K562 (cell line): ENCODE results near the gene BCAR3. TPM values are rescaled to one million over a fixed set of nuclear protein-coding genes. Genes with fewer than 3 reads are reported as not detected.

Experiments used
- ATAC-seq: fragments of 200-7000 bp; cut with Tn5 transposase; 3 replicates; pipeline ENCODE4 v1.9.1; 2020; ENCODE audit warnings: moderate library complexity
- BruUV-seq: library from RNA; stranded (reverse); fragments of 400-500 nt; replicated peaks from 2 replicates; lab custom pipeline; 2021; lab: Mats Ljungman, UMichigan
- CTCF ChIA-PET: fragments of 300-600 bp; formaldehyde crosslinking; extraction: SDS; loops from one replicate; lab custom pipeline; 2021; ENCODE audit warnings: low intra/inter-chr PET ratio; lab: Yijun Ruan, JAX
- POLR2A ChIA-PET: fragments of 300-600, 350-650 bp; sonication (Branson Sonifier 250); formaldehyde crosslinking; extraction: SDS; loops from one replicate; lab custom pipeline; 2021; ENCODE audit warnings: antibody characterized with exemption, inconsistent platforms; lab: Yijun Ruan, JAX
- DNase-seq, 4 experiments: peaks; one replicate each; pipeline versions ENCODE4 v3.0.0 to v3.0.0-alpha.2; 2011 to 2018; ENCODE audit warnings: low spot score in 3 of 4, mixed read lengths in 3 of 4; ENCODE audit errors: extremely low read depth in 1 of 4
- FAIRE-seq: peaks from 2 replicates; lab custom pipeline; 2011; peaks lifted over from hg19 to GRCh38; lab: Jason Lieb, UNC
- H2AFZ ChIP-seq: 2 replicates; pipeline ENCODE4 v1.6.0; 2011; ENCODE audit warnings: low read depth, low read length, control low read depth, inconsistent platforms
- H3K27ac ChIP-seq: fragments of 200-600 bp; 3 replicates; pipeline ENCODE4 v1.8.0; 2011; ENCODE audit warnings: low read depth, mild to moderate bottlenecking, control low read depth, inconsistent platforms, low read length, moderate library complexity, mixed read lengths; ENCODE audit errors: extremely low read depth
- H3K27me3 ChIP-seq, 2 experiments: fragments of 300-600 bp in 1 of 2; 2 replicates in 1 of 2; 3 replicates in 1 of 2; pipeline versions ENCODE4 v1.6.0 to v1.8.0; 2011; ENCODE audit warnings: inconsistent platforms in 2 of 2, low read length in 2 of 2, mild to moderate bottlenecking in 1 of 2, mixed read lengths in 1 of 2, moderate library complexity in 1 of 2; ENCODE audit not compliant: control insufficient read depth in 2 of 2, insufficient read depth in 2 of 2
- H3K36me3 ChIP-seq: fragments of 300-600 bp; 3 replicates; pipeline ENCODE4 v1.8.0; 2011; ENCODE audit warnings: mild to moderate bottlenecking, low read length, inconsistent platforms; ENCODE audit not compliant: control insufficient read depth, insufficient read depth
- H3K4me1 ChIP-seq, 2 experiments: fragments of 200-600 bp in 1 of 2; replicated peaks in 1 of 2; 2 replicates in 1 of 2; 3 replicates in 1 of 2; pipeline versions ENCODE4 v1.5.1 to v1.8.0; 2011; ENCODE audit warnings: inconsistent platforms in 2 of 2, low read length in 2 of 2, mild to moderate bottlenecking in 1 of 2, mixed read lengths in 1 of 2, moderate library complexity in 1 of 2; ENCODE audit not compliant: control insufficient read depth in 2 of 2, insufficient read depth in 2 of 2
- H3K4me2 ChIP-seq: 2 replicates; pipeline ENCODE4 v1.6.1; 2011; ENCODE audit warnings: low read length, control low read depth, inconsistent platforms, mixed read lengths; ENCODE audit not compliant: insufficient read depth
- H3K4me3 ChIP-seq: fragments of 200-600 bp; sonication (generic), shearing (Covaris generic); 2 replicates; pipeline ENCODE4 v1.5.1; 2016; ENCODE audit warnings: control low read depth, inconsistent platforms
- H3K79me2 ChIP-seq: fragments of 200-600 bp; 3 replicates; pipeline ENCODE4 v1.8.0; 2011; ENCODE audit warnings: low read length, inconsistent platforms; ENCODE audit not compliant: control insufficient read depth, insufficient read depth
- H3K9ac ChIP-seq, 2 experiments: 2 replicates each; pipeline versions ENCODE4 v1.6.0 to v1.6.1; 2011; ENCODE audit warnings: low read depth in 2 of 2, low read length in 2 of 2, control low read depth in 1 of 2, inconsistent platforms in 1 of 2, mild to moderate bottlenecking in 1 of 2, mixed read lengths in 1 of 2; ENCODE audit not compliant: insufficient read depth in 1 of 2
- H3K9me1 ChIP-seq: one replicate; pipeline ENCODE4 v1.6.0; 2011; ENCODE audit warnings: inconsistent platforms, mild to moderate bottlenecking, low read length, moderate library complexity; ENCODE audit not compliant: control insufficient read depth, insufficient read depth
- H3K9me3 ChIP-seq: replicated peaks from 2 replicates; pipeline ENCODE4 v1.5.1; 2011; ENCODE audit warnings: low read depth, low read length, inconsistent platforms; ENCODE audit not compliant: control insufficient read depth, insufficient read depth
- H4K20me1 ChIP-seq: replicated peaks from 2 replicates; pipeline ENCODE4 v1.6.1; 2011; ENCODE audit warnings: low read length, inconsistent platforms, mixed read lengths; ENCODE audit not compliant: control insufficient read depth, insufficient read depth
- BDP1 ChIP-seq: IDR thresholded peaks from 3 replicates; pipeline ENCODE4 v1.6.1; 2011; ENCODE audit not compliant: insufficient read length, insufficient read depth
- MYBL2 ChIP-seq, 2 experiments: fragments of 450-650 bp in 1 of 2; sonication (generic) in 1 of 2; formaldehyde crosslinking in 1 of 2; IDR thresholded peaks; 2 replicates each; pipeline versions ENCODE4 v1.6.1 to v1.8.1; 2017 to 2022; ENCODE audit warnings: borderline replicate concordance in 1 of 2, inconsistent platforms in 1 of 2, low read depth in 1 of 2, mild to moderate bottlenecking in 1 of 2, missing genetic modification reagents in 1 of 2, moderate library complexity in 1 of 2
- PHTF2 ChIP-seq: fragments of 250-450 bp; sonication (Bioruptor Pico); IDR thresholded peaks from 2 replicates; pipeline ENCODE4 v1.5.0; 2021; ENCODE audit warnings: mild to moderate bottlenecking
- POU5F1 ChIP-seq: fragments of 150-350 bp; IDR thresholded peaks from 2 replicates; pipeline ENCODE4 v1.6.1; 2014; ENCODE audit warnings: borderline replicate concordance, low read length, low read depth, mild to moderate bottlenecking; ENCODE audit not compliant: partially characterized antibody
- RBM17 ChIP-seq: fragments of 200-400 bp; formaldehyde crosslinking; IDR thresholded peaks from 2 replicates; pipeline ENCODE4 v1.6.1; 2017; ENCODE audit warnings: low read depth, mild to moderate bottlenecking, low read length, borderline replicate concordance
- XRCC3 ChIP-seq: fragments of 450-650 bp; IDR thresholded peaks from 2 replicates; pipeline ENCODE4 v1.6.1; 2017; ENCODE audit warnings: mild to moderate bottlenecking, moderate library complexity
- ZNF699 ChIP-seq: fragments of 250-450 bp; sonication (Bioruptor Pico); IDR thresholded peaks from 2 replicates; pipeline ENCODE4 v1.8.0; 2021; ENCODE audit warnings: mild to moderate bottlenecking, moderate library complexity; ENCODE audit not compliant: insufficient replicate concordance
- ZNF717 ChIP-seq: fragments of 250-450 bp; sonication (Bioruptor Pico); IDR thresholded peaks from 2 replicates; pipeline ENCODE4 v1.5.0; 2021
- ZNF764 ChIP-seq: fragments of 250-450 bp; sonication (Bioruptor Pico); IDR thresholded peaks from 2 replicates; pipeline ENCODE4 v1.4.0; 2020; ENCODE audit warnings: low read depth, mild to moderate bottlenecking, moderate library complexity
- WGBS: fragments of 100-300 bp; shearing (Covaris generic); methylation state at CpG from one replicate; pipeline ENCODE4 v1.1.6; 2016; ENCODE audit warnings: low coverage, mixed read lengths; ENCODE audit not compliant: insufficient coverage; ENCODE audit errors: missing lambda C conversion rate; 5-methylcytosine and 5-hydroxymethylcytosine counted together
- in situ Hi-C: fragments of 300-500 bp; cut with MboI; formaldehyde crosslinking; loops from 4 replicates; pipeline ENCODE4 v1.15.0; 2018; ENCODE audit warnings: inconsistent platforms, mixed read lengths
- intact Hi-C: fragments of 100-400 bp; cut with micrococcal nuclease; formaldehyde crosslinking; loops from 2 replicates; pipeline ENCODE4 v1.14.2; 2022
- polyA plus RNA-seq, 8 experiments: library from polyadenylated mRNA; depleted of rRNA in 4 of 8; stranded (reverse) in 5 of 8; unstranded in 3 of 8; fragments of >200 nt; fragmentation: Nextera tagmentation in 2 of 8; fragmentation: Illumina TruSeq in 1 of 8; extraction: Ambion mirVana in 2 of 8; extraction: Trizol in 1 of 8; gene quantifications; 2 replicates each; pipeline versions ENCODE4 v1.2.1 to v1.2.3, GENCODE V29; 2011 to 2014; ENCODE audit warnings: inconsistent platforms in 1 of 8, missing spikeins in 1 of 8
- total RNA-seq, 7 experiments: library from RNA; depleted of rRNA in 6 of 7; stranded (reverse); fragments of >200 nt in 6 of 7; fragmentation: Illumina TruSeq in 2 of 7; extraction: Trizol in 2 of 7; gene quantifications; 2 replicates each; pipeline versions ENCODE4 v1.2.1 to v1.2.3, GENCODE V29; 2011 to 2021; ENCODE audit warnings: low replicate concordance in 1 of 7
- TF ChIP-seq, protein P1 (sequence below): sonication (generic); formaldehyde crosslinking; IDR thresholded peaks from 2 replicates; pipeline ENCODE4 v1.8.1; 2023; ENCODE audit warnings: mild to moderate bottlenecking, missing genetic modification reagents
- TF ChIP-seq, protein P2 (sequence below): fragments of 450-650 bp; IDR thresholded peaks from 2 replicates; pipeline ENCODE4 v1.6.1; 2017; ENCODE audit warnings: antibody characterized with exemption, mild to moderate bottlenecking

The BCAR3 gene
- total and polyA plus RNA-seq, 9 of the 15 experiments (the other 6 are each of a cell fraction or from before 2014, with no cell fraction given): 1.8 to 6.3 (median 3.8) TPM

DNA sequence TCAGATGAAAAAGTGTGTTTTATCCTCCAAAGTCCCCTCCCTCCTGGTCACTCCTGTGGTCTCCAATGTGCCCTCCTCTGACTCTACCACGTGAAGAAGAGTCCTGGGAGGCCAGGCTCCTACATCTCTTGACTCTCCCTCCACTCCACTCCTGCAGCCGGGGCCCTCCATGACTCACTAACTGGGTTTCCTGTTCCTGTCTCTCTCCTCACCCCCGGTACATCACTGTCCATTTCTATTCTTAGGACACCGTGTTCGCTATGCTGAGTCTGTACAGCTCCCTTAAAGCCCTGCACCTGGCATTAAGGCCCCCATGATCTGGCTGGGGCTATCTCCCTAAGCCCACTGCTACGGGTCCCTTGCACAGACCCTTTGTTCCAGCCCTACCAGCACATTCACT lies 93.4 kb downstream of the BCAR3 start:
- Histone ChIP-seq H3K9ac (no peak overlapping the region), H3K9me3 (no peaks in the 10 kb centered on the region), H3K79me2 (no peaks in the 10 kb centered on the region), H4K20me1 (no peaks in the 10 kb centered on the region), H3K9me1 (no peaks in the 10 kb centered on the region), H3K4me3 (no peak overlapping the region), H3K4me1 (peaks cover 0 to 12% of the 10 kb centered on the region in 2 experiments), H3K36me3 (no peaks in the 10 kb centered on the region), H2AFZ (peak overlapping the region; percentile 42; the same call in 1 of the 2 replicates), H3K4me2 (no peak overlapping the region), H3K27me3 (no peaks in the 10 kb centered on the region), H3K27ac (no peak overlapping the region)
- no TSS peak for BruUV-seq
- intact Hi-C loops: no loop called here
- in situ Hi-C loops: no loop called here
- TF ChIP-seq ZNF699 (CRISPR knock-in tag): no peak
- TF ChIP-seq ZNF717 (CRISPR knock-in tag): no peak
- no peak for TF ChIP-seq ZNF764 (CRISPR knock-in tag)
- TF ChIP-seq, protein P1, sequence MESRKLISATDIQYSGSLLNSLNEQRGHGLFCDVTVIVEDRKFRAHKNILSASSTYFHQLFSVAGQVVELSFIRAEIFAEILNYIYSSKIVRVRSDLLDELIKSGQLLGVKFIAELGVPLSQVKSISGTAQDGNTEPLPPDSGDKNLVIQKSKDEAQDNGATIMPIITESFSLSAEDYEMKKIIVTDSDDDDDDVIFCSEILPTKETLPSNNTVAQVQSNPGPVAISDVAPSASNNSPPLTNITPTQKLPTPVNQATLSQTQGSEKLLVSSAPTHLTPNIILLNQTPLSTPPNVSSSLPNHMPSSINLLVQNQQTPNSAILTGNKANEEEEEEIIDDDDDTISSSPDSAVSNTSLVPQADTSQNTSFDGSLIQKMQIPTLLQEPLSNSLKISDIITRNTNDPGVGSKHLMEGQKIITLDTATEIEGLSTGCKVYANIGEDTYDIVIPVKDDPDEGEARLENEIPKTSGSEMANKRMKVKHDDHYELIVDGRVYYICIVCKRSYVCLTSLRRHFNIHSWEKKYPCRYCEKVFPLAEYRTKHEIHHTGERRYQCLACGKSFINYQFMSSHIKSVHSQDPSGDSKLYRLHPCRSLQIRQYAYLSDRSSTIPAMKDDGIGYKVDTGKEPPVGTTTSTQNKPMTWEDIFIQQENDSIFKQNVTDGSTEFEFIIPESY (CRISPR knock-in tag): no peak
- no peak for TF ChIP-seq MYBL2 (IDR thresholded peaks at IDR 0.05; ENCODE audit: low read depth)
- TF ChIP-seq MYBL2 (CRISPR knock-in tag; IDR thresholded peaks at IDR 0.05; ENCODE audit: borderline replicate concordance): no peak
- no peak for TF ChIP-seq PHTF2 (CRISPR knock-in tag)
- TF ChIP-seq, protein P2, sequence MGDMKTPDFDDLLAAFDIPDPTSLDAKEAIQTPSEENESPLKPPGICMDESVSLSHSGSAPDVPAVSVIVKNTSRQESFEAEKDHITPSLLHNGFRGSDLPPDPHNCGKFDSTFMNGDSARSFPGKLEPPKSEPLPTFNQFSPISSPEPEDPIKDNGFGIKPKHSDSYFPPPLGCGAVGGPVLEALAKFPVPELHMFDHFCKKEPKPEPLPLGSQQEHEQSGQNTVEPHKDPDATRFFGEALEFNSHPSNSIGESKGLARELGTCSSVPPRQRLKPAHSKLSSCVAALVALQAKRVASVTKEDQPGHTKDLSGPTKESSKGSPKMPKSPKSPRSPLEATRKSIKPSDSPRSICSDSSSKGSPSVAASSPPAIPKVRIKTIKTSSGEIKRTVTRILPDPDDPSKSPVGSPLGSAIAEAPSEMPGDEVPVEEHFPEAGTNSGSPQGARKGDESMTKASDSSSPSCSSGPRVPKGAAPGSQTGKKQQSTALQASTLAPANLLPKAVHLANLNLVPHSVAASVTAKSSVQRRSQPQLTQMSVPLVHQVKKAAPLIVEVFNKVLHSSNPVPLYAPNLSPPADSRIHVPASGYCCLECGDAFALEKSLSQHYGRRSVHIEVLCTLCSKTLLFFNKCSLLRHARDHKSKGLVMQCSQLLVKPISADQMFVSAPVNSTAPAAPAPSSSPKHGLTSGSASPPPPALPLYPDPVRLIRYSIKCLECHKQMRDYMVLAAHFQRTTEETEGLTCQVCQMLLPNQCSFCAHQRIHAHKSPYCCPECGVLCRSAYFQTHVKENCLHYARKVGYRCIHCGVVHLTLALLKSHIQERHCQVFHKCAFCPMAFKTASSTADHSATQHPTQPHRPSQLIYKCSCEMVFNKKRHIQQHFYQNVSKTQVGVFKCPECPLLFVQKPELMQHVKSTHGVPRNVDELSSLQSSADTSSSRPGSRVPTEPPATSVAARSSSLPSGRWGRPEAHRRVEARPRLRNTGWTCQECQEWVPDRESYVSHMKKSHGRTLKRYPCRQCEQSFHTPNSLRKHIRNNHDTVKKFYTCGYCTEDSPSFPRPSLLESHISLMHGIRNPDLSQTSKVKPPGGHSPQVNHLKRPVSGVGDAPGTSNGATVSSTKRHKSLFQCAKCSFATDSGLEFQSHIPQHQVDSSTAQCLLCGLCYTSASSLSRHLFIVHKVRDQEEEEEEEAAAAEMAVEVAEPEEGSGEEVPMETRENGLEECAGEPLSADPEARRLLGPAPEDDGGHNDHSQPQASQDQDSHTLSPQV: no peak
- no peak for TF ChIP-seq BDP1
- no peak for TF ChIP-seq XRCC3
- no peak for TF ChIP-seq POU5F1
- TF ChIP-seq RBM17: no peak
- ChIA-PET POLR2A (no interaction called here), CTCF (no interaction called here)
- DNase-seq (no peak), FAIRE-seq (no peak), ATAC-seq (peak; percentile 21; the same call in 1 of the 3 replicates)
- 13% methylated on average over 6 of the region's 6 CpGs for WGBS
